HCT116 (cell line): ENCODE measurements around the gene ASB3.

ENCODE experiments used
- CEBPB ChIP-seq: IDR thresholded peaks from 2 replicates; pipeline ENCODE4 v1.6.1; 2012; ENCODE audit warnings: low read depth
- CTCF ChIP-seq, 3 experiments: fragments of 200-600 bp in 1 of 3; sonication (generic) in 1 of 3; IDR thresholded peaks in 2 of 3; conservative IDR thresholded peaks in 1 of 3; 2 replicates each; pipeline ENCODE4 v1.5.1; 2012 to 2017; ENCODE audit warnings: low read depth in 2 of 3, low read length in 2 of 3, antibody characterized with exemption in 1 of 3, borderline replicate concordance in 1 of 3, control low read depth in 1 of 3, mild to moderate bottlenecking in 1 of 3, mixed read lengths in 1 of 3, mixed run types in 1 of 3, moderate library complexity in 1 of 3; ENCODE audit not compliant: insufficient read depth in 1 of 3
- EZH2 ChIP-seq: fragments of 200-600 bp; sonication (generic); IDR thresholded peaks from 2 replicates; pipeline ENCODE4 v1.6.1; 2017; ENCODE audit warnings: antibody characterized with exemption, mixed run types
- MAX ChIP-seq: IDR thresholded peaks from 2 replicates; pipeline ENCODE4 v1.6.1; 2012
- POLR2A ChIP-seq: IDR thresholded peaks from 2 replicates; pipeline ENCODE4 v1.7.0; 2011; ENCODE audit warnings: borderline replicate concordance; ENCODE audit not compliant: insufficient read depth, insufficient read length; ENCODE audit errors: extremely low read depth
- POLR2AphosphoS5 ChIP-seq: IDR thresholded peaks from 2 replicates; pipeline ENCODE4 v1.6.1; 2011; ENCODE audit warnings: mild to moderate bottlenecking, low read depth, low read length, moderate library complexity
- RAD21 ChIP-seq: IDR thresholded peaks from 2 replicates; pipeline ENCODE4 v1.6.1; 2012; ENCODE audit warnings: low read depth, mild to moderate bottlenecking
- REST ChIP-seq: IDR thresholded peaks from 2 replicates; pipeline ENCODE4 v1.6.1; 2012; ENCODE audit warnings: low read depth
- SIN3A ChIP-seq: IDR thresholded peaks from 2 replicates; pipeline ENCODE4 v1.6.1; 2012; ENCODE audit warnings: low read depth
- YY1 ChIP-seq: IDR thresholded peaks from 2 replicates; pipeline ENCODE4 v1.6.1; 2011; ENCODE audit warnings: low read length, low read depth, moderate library complexity, mild to moderate bottlenecking; ENCODE audit not compliant: insufficient replicate concordance; ENCODE audit errors: extremely low read depth
- ZNF274 ChIP-seq: fragments of 200-500 bp; sonication (Bioruptor generic); IDR thresholded peaks from 2 replicates; pipeline ENCODE4 v1.6.1; 2014; ENCODE audit warnings: mild to moderate bottlenecking, low read depth, low read length, inconsistent platforms

GRCh38 chr2:53826587-53827397 is 40.0 kb upstream of the ASB3 start:
- TF ChIP-seq CTCF (IDR thresholded peaks at IDR 0.05 in 2 of 3, conservative IDR thresholded peaks at IDR 0.05 in 1 of 3; ENCODE audit: borderline replicate concordance in 1 of 3, insufficient read depth in 1 of 3, low read depth in 2 of 3, low read length in 2 of 3) (no peak), EZH2 (no peak), REST (no peak), POLR2A (no peak), ZNF274 (no peak), SIN3A (no peak), CEBPB (no peak), RAD21 (no peak), POLR2AphosphoS5 (no peak), YY1 (no peak), MAX (no peak)
